GM23338 (cell line): ENCODE results near the gene FNDC3B. TPM values are rescaled to one million over a fixed set of nuclear protein-coding genes. Genes with fewer than 3 reads are reported as not detected.

Source experiments
- ATAC-seq: fragments of 200-7000 bp; cut with Tn5 transposase; 3 replicates; pipeline ENCODE4 v1.9.1; 2020
- DNase-seq: peaks from one replicate; pipeline ENCODE4 v3.0.0-alpha.2; 2015; ENCODE audit warnings: low spot score
- H2AFZ ChIP-seq: fragments of 200-600 bp; sonication (generic); 2 replicates; pipeline ENCODE4 v1.8.0; 2016; ENCODE audit warnings: antibody characterized with exemption, mild to moderate bottlenecking, moderate library complexity
- H3F3A ChIP-seq: fragments of 200-600 bp; sonication (generic); replicated peaks from 2 replicates; pipeline ENCODE4 v1.8.0; 2017; ENCODE audit warnings: antibody characterized with exemption, mixed run types, low read depth
- H3K27ac ChIP-seq: fragments of 200-600 bp; sonication (generic); 2 replicates; pipeline ENCODE4 v1.6.1; 2016; ENCODE audit warnings: low read depth
- H3K27me3 ChIP-seq: fragments of 200-600 bp; sonication (generic); 2 replicates; pipeline ENCODE4 v1.8.0; 2016; ENCODE audit warnings: mild to moderate bottlenecking, mixed run types, moderate library complexity; ENCODE audit not compliant: insufficient read depth
- H3K36me3 ChIP-seq: fragments of 200-600 bp; sonication (generic); 2 replicates; pipeline ENCODE4 v1.8.0; 2016; ENCODE audit warnings: mild to moderate bottlenecking; ENCODE audit not compliant: insufficient read depth
- H3K4me1 ChIP-seq: fragments of 200-600 bp; sonication (generic); 2 replicates; pipeline ENCODE4 v1.8.0; 2016; ENCODE audit warnings: mild to moderate bottlenecking, moderate library complexity; ENCODE audit not compliant: insufficient read depth
- H3K4me2 ChIP-seq: fragments of 200-600 bp; sonication (generic); 2 replicates; pipeline ENCODE4 v1.7.1; 2017; ENCODE audit warnings: mixed run types
- H3K4me3 ChIP-seq: fragments of 200-600 bp; sonication (generic); 2 replicates; pipeline ENCODE4 v1.6.1; 2016; ENCODE audit warnings: mixed run types
- H3K79me2 ChIP-seq: fragments of 200-600 bp; sonication (generic); replicated peaks from 2 replicates; pipeline ENCODE4 v1.8.0; 2017; ENCODE audit warnings: mild to moderate bottlenecking; ENCODE audit not compliant: insufficient read depth
- H3K9me2 ChIP-seq: fragments of 200-600 bp; sonication (generic); 2 replicates; pipeline ENCODE4 v1.8.0; 2017; ENCODE audit not compliant: insufficient read depth
- H4K20me1 ChIP-seq: fragments of 200-600 bp; sonication (generic); replicated peaks from 2 replicates; pipeline ENCODE4 v1.8.0; 2017; ENCODE audit warnings: mild to moderate bottlenecking; ENCODE audit not compliant: insufficient read depth
- H3K27ac Mint-ChIP-seq: 2 replicates; pipeline ENCODE4 v1.8.0; 2020; ENCODE audit warnings: inconsistent platforms, mild to moderate bottlenecking, moderate library complexity, mixed read lengths
- H3K27me3 Mint-ChIP-seq: 3 replicates; pipeline ENCODE4 v1.8.0; 2022; ENCODE audit warnings: low read depth, mild to moderate bottlenecking, moderate library complexity, mixed read lengths, inconsistent platforms; ENCODE audit not compliant: insufficient read depth, poor library complexity
- H3K36me3 Mint-ChIP-seq: 3 replicates; pipeline ENCODE4 v1.8.0; 2021; ENCODE audit warnings: low read depth, mild to moderate bottlenecking, inconsistent platforms, moderate library complexity, mixed read lengths
- H3K4me1 Mint-ChIP-seq: 3 replicates; pipeline ENCODE4 v1.8.0; 2020; ENCODE audit warnings: mild to moderate bottlenecking, inconsistent platforms, mixed read lengths
- H3K4me3 Mint-ChIP-seq: 3 replicates; pipeline ENCODE4 v1.8.0; 2021; ENCODE audit warnings: moderate library complexity, mild to moderate bottlenecking, inconsistent platforms, mixed read lengths
- H3K9me3 Mint-ChIP-seq: 3 replicates; pipeline ENCODE4 v1.8.0; 2020; ENCODE audit warnings: moderate library complexity, mild to moderate bottlenecking, inconsistent platforms, mixed read lengths
- CREB1 ChIP-seq: fragments of 250-450 bp; sonication (Bioruptor Pico); IDR thresholded peaks from 2 replicates; pipeline ENCODE4 v1.5.0; 2020; ENCODE audit warnings: low read depth, mild to moderate bottlenecking, moderate library complexity
- EZH2phosphoT487 ChIP-seq: fragments of 200-600 bp; sonication (generic); IDR thresholded peaks from one replicate; pipeline ENCODE4 v1.8.1; 2018; ENCODE audit warnings: antibody characterized with exemption; ENCODE audit not compliant: unreplicated experiment
- NANOG ChIP-seq: IDR thresholded peaks from 2 replicates; pipeline ENCODE4 v1.6.1; 2016; ENCODE audit warnings: antibody characterized with exemption, borderline replicate concordance
- ZNF331 ChIP-seq: fragments of 250-450 bp; sonication (Bioruptor Pico); IDR thresholded peaks from 2 replicates; pipeline ENCODE4 v1.5.0; 2020; ENCODE audit warnings: low read depth, mild to moderate bottlenecking, moderate library complexity
- polyA plus RNA-seq: library from polyadenylated mRNA; unstranded; fragments of >200 nt; fragmentation: Nextera tagmentation; extraction: Ambion mirVana; gene quantifications from 2 replicates; pipeline ENCODE4 v1.2.1, GENCODE V29; 2016
- total RNA-seq: library from RNA; depleted of rRNA; stranded (reverse); fragments of >200 nt; shearing (Covaris generic); gene quantifications from 2 replicates; pipeline ENCODE4 v1.2.3, GENCODE V29; 2014
- TF ChIP-seq, protein P1 (sequence below): IDR thresholded peaks from one replicate; pipeline ENCODE4 v1.6.1; 2018; ENCODE audit warnings: antibody characterized with exemption; ENCODE audit not compliant: unreplicated experiment
- TF ChIP-seq, protein P2 (sequence below), 2 experiments: fragments of 200-600 bp in 1 of 2; sonication (generic) in 1 of 2; conservative IDR thresholded peaks; 2 replicates each; pipeline versions ENCODE4 v1.5.1 to v1.6.1; 2016 to 2017; ENCODE audit warnings: antibody characterized with exemption in 2 of 2, low read depth in 2 of 2, mild to moderate bottlenecking in 2 of 2, moderate library complexity in 1 of 2

The FNDC3B gene
- total and polyA plus RNA-seq, 2 experiments from 2014 or later: 19.1 to 55.4 TPM

- peak overlapping the region; percentile 46; the same call in 1 of the 2 replicates for H3K27ac Mint-ChIP-seq
- no peaks in the 10 kb centered on the region; the same call in 1 of the 2 replicates for H4K20me1 ChIP-seq
- H3K36me3 ChIP-seq: peaks cover 4% of the 10 kb centered on the region; the same call in 1 of the 2 replicates
- H3K79me2 ChIP-seq: peaks cover 3% of the 10 kb centered on the region; the same call in 1 of the 2 replicates
- DNase-seq: no peak
- no peaks in the 10 kb centered on the region for H3K27me3 ChIP-seq
- no peak for ATAC-seq
- H3K9me3 Mint-ChIP-seq: no peaks in the 10 kb centered on the region; the same call in 2 of the 3 replicates
- TF ChIP-seq ZNF331 (no peak), NANOG (no peak)
- TF ChIP-seq, protein P1, sequence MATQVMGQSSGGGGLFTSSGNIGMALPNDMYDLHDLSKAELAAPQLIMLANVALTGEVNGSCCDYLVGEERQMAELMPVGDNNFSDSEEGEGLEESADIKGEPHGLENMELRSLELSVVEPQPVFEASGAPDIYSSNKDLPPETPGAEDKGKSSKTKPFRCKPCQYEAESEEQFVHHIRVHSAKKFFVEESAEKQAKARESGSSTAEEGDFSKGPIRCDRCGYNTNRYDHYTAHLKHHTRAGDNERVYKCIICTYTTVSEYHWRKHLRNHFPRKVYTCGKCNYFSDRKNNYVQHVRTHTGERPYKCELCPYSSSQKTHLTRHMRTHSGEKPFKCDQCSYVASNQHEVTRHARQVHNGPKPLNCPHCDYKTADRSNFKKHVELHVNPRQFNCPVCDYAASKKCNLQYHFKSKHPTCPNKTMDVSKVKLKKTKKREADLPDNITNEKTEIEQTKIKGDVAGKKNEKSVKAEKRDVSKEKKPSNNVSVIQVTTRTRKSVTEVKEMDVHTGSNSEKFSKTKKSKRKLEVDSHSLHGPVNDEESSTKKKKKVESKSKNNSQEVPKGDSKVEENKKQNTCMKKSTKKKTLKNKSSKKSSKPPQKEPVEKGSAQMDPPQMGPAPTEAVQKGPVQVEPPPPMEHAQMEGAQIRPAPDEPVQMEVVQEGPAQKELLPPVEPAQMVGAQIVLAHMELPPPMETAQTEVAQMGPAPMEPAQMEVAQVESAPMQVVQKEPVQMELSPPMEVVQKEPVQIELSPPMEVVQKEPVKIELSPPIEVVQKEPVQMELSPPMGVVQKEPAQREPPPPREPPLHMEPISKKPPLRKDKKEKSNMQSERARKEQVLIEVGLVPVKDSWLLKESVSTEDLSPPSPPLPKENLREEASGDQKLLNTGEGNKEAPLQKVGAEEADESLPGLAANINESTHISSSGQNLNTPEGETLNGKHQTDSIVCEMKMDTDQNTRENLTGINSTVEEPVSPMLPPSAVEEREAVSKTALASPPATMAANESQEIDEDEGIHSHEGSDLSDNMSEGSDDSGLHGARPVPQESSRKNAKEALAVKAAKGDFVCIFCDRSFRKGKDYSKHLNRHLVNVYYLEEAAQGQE: no peak
- TF ChIP-seq, protein P2, sequence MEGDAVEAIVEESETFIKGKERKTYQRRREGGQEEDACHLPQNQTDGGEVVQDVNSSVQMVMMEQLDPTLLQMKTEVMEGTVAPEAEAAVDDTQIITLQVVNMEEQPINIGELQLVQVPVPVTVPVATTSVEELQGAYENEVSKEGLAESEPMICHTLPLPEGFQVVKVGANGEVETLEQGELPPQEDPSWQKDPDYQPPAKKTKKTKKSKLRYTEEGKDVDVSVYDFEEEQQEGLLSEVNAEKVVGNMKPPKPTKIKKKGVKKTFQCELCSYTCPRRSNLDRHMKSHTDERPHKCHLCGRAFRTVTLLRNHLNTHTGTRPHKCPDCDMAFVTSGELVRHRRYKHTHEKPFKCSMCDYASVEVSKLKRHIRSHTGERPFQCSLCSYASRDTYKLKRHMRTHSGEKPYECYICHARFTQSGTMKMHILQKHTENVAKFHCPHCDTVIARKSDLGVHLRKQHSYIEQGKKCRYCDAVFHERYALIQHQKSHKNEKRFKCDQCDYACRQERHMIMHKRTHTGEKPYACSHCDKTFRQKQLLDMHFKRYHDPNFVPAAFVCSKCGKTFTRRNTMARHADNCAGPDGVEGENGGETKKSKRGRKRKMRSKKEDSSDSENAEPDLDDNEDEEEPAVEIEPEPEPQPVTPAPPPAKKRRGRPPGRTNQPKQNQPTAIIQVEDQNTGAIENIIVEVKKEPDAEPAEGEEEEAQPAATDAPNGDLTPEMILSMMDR (conservative IDR thresholded peaks at IDR 0.05; ENCODE audit: low read depth in 2 of 2): no peak
- peaks cover 18% of the 10 kb centered on the region for H3K36me3 Mint-ChIP-seq
- H2AFZ ChIP-seq: no peak overlapping the region
- no peaks in the 10 kb centered on the region for H3K4me1 ChIP-seq
- H3K4me3 Mint-ChIP-seq: no peak overlapping the region
- no peak overlapping the region for H3K4me3 ChIP-seq
- no peak overlapping the region for H3K27ac ChIP-seq
- H3K4me1 Mint-ChIP-seq: peaks cover 9% of the 10 kb centered on the region
- H3K27me3 Mint-ChIP-seq: peaks cover 2% of the 10 kb centered on the region
- no peak overlapping the region for H3K4me2 ChIP-seq
- no peaks in the 10 kb centered on the region for H3F3A ChIP-seq
- no peaks in the 10 kb centered on the region for H3K9me2 ChIP-seq
Observed at GRCh38 chr3:172290457-172290856, 251.1 kb downstream of the FNDC3B start.

GRCh38 chr3:172291650-172292049 lies 252.3 kb downstream of the FNDC3B start:
- H3K36me3 ChIP-seq: peaks cover 4% of the 10 kb centered on the region; the same call in 1 of the 2 replicates
- no peak overlapping the region for H3K4me2 ChIP-seq
- Mint-ChIP-seq H3K4me1 (peaks cover 9% of the 10 kb centered on the region), H3K36me3 (peaks cover 22% of the 10 kb centered on the region), H3K9me3 (no peaks in the 10 kb centered on the region), H3K4me3 (no peak overlapping the region), H3K27ac (no peak overlapping the region), H3K27me3 (peaks cover 2% of the 10 kb centered on the region)
- H3K79me2 ChIP-seq: peaks cover 3% of the 10 kb centered on the region; the same call in 1 of the 2 replicates
- H3K4me1 ChIP-seq: no peaks in the 10 kb centered on the region
- TF ChIP-seq ZNF331 (no peak), CREB1 (CRISPR knock-in tag) (no peak), EZH2phosphoT487 (no peak)
- TF ChIP-seq, protein P1: no peak
- H3K27ac ChIP-seq: 0 out of 2 replicates have a peak overlapping the region, but pooled peaks have one; percentile 16
- DNase-seq (no peak), ATAC-seq (no peak)
- no peak overlapping the region for H2AFZ ChIP-seq
- H3K4me3 ChIP-seq: no peak overlapping the region
- no peaks in the 10 kb centered on the region for H3K27me3 ChIP-seq
- no peaks in the 10 kb centered on the region; the same call in 1 of the 2 replicates for H4K20me1 ChIP-seq
- H3F3A ChIP-seq: no peaks in the 10 kb centered on the region
- no peaks in the 10 kb centered on the region for H3K9me2 ChIP-seq
